GM20000 (cell line): ENCODE measurements around the gene IQSEC3.
"Not testable (repeated sequence)": the region's sequence is repeated elsewhere in the genome, so short reads cannot be mapped to it uniquely, and the experiment has no call there.

ENCODE experiments used
- DNase-seq: peaks from one replicate; pipeline ENCODE4 v3.0.0; 2012; ENCODE audit warnings: low spot score
- CTCF ChIP-seq: IDR thresholded peaks from 2 replicates; pipeline ENCODE4 v1.5.1; 2012; ENCODE audit warnings: mild to moderate bottlenecking, control low read depth; ENCODE audit errors: extremely low read depth, missing control alignments

The IQSEC3 gene

GRCh38 chr12:179885-180284, 113.3 kb downstream of the IQSEC3 start:
- no peak for TF ChIP-seq CTCF
- DNase-seq, result no peak

DNA sequence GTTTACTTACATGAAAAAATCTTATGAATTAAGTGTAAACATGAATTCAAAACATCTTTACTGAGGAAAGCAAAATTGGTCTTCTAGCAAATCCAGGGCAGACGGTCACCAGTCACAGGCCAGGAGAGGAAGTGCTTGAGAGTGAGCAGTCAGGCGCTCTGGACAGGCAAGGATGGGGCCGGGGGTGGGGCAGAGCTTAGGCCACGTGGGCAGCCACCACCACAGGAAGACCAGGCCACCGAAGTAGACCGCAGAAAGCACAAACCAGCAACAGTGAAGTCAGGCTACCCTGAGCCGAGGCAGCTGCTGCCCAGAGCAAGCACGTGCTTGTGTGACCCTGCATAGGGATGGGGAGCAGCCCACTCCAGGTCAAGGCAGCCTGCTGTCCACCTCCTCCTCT, 113.9 kb downstream of the IQSEC3 start:
- DNase-seq, result peak; percentile 85
- TF ChIP-seq CTCF, result no peak

- no peak for TF ChIP-seq CTCF
- no peak for DNase-seq
These were observed 115.4 kb downstream of the IQSEC3 start for GRCh38 chr12:181921-182320.

DNA sequence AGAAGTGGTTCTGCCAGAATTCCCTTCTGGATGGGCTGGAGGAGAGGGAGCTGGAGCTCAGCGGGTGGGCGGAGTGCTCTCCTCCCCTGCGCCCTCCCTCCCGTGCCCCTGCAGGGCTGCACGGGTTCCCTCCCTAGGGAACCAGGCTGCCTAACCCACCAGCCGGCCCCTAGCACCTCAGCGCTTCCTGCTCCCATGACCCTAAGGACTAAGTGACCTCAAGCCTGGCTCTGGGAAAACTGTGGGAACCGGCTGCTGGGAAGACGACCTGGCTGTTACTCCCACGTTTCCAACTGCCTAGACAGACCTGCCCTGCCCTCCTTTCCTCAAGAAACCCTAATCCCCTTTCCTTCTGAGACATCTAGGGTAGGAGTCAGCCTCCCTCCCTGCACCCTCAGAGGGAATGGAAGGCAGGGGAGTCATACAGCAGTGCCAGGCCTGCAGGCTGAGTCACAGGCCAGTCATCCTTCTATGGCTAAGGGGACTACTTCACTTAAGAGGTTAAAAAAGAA, 115.9 kb downstream of the IQSEC3 start:
- DNase-seq, result no peak
- TF ChIP-seq CTCF, result no peak

DNA sequence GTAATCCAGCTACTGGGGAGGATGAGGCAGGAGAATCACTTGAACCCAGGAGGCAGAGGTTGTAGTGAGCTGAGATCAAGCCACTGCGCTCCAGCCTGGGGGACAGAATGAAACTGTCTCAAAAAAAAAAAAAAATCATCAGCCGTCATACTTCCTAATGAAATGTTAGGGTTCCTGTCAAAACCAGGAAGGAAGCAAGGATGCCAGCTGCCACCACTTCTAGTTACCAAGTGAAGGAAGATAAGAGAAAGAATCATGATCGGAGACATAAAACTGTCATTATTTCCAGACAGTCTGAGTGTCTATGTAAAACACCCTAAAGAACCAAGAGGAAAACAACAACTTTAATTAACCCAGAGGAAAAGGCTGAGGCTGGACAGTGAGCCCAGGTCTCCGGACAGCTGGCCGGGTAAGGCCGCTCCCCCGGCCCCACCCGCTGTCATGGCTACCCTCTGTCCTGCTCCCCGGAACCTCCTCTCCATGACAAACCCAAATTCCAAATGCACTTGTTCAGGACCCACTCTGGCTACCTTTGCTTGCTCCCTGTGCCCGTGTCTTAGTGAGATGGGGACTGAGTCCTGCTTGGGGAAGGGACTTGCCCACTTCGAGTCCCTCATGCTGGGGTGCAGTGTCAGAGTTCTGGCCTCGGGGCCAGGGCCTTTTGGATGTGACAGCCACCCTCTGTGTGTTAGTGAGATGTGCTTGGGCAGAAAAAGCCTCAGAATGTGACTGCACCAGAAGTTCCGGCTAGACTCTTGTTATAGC, 118.4 kb downstream of the IQSEC3 start:
- DNase-seq, result no peak
- no peak for TF ChIP-seq CTCF

- no peak for TF ChIP-seq CTCF
- DNase-seq, result no peak
These were observed 119.0 kb downstream of the IQSEC3 start for GRCh38 chr12:185576-185955.

- no peak for DNase-seq
- TF ChIP-seq CTCF, result no peak
These were observed 119.5 kb downstream of the IQSEC3 start for GRCh38 chr12:186006-186625.

- DNase-seq, result not testable (repeated sequence)
These were observed 121.7 kb downstream of the IQSEC3 start for GRCh38 chr12:187986-188909.
